ENCODE measurements around the gene ATP1A1.

The ATP1A1 gene

GRCh38 chr1:116334015-116334547 lies 39.0 kb upstream of the ATP1A1 start:
- TF ChIP-seq, protein P1, sequence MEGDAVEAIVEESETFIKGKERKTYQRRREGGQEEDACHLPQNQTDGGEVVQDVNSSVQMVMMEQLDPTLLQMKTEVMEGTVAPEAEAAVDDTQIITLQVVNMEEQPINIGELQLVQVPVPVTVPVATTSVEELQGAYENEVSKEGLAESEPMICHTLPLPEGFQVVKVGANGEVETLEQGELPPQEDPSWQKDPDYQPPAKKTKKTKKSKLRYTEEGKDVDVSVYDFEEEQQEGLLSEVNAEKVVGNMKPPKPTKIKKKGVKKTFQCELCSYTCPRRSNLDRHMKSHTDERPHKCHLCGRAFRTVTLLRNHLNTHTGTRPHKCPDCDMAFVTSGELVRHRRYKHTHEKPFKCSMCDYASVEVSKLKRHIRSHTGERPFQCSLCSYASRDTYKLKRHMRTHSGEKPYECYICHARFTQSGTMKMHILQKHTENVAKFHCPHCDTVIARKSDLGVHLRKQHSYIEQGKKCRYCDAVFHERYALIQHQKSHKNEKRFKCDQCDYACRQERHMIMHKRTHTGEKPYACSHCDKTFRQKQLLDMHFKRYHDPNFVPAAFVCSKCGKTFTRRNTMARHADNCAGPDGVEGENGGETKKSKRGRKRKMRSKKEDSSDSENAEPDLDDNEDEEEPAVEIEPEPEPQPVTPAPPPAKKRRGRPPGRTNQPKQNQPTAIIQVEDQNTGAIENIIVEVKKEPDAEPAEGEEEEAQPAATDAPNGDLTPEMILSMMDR (IDR thresholded peaks at IDR 0.05; ENCODE audit: low read depth, low read length, missing control alignments), result no peak
- no peak overlapping the region for H3K4me3 ChIP-seq (ENCODE audit: low read depth, low read length)
- DNase-seq (ENCODE audit: low read depth), result no peak

- no peak for DNase-seq (ENCODE audit: low read depth)
- TF ChIP-seq, protein P1 (IDR thresholded peaks at IDR 0.05; ENCODE audit: low read depth, low read length, missing control alignments), result no peak
- no peak overlapping the region for H3K4me3 ChIP-seq (ENCODE audit: low read depth, low read length)
These were observed 38.0 kb upstream of the ATP1A1 start for GRCh38 chr1:116334868-116335635.

- DNase-seq (ENCODE audit: low read depth), result no peak
- H3K4me3 ChIP-seq (ENCODE audit: low read depth, low read length), result no peak overlapping the region
- TF ChIP-seq, protein P1 (IDR thresholded peaks at IDR 0.05; ENCODE audit: low read depth, low read length, missing control alignments), result no peak
These were observed 37.0 kb upstream of the ATP1A1 start for GRCh38 chr1:116335850-116336624.

GRCh38 chr1:116337398-116337797 lies 35.6 kb upstream of the ATP1A1 start:
- TF ChIP-seq, protein P1 (IDR thresholded peaks at IDR 0.05; ENCODE audit: low read depth, low read length, missing control alignments), result no peak
- no peak for DNase-seq (ENCODE audit: low read depth)
- H3K4me3 ChIP-seq (ENCODE audit: low read depth, low read length), result no peak overlapping the region

GRCh38 chr1:116338400-116338799 lies 34.6 kb upstream of the ATP1A1 start:
- H3K4me3 ChIP-seq (ENCODE audit: low read depth, low read length), result no peak overlapping the region
- TF ChIP-seq, protein P1 (IDR thresholded peaks at IDR 0.05; ENCODE audit: low read depth, low read length, missing control alignments), result no peak
- no peak for DNase-seq (ENCODE audit: low read depth)

GRCh38 chr1:116340506-116341231 lies 32.4 kb upstream of the ATP1A1 start:
- TF ChIP-seq, protein P1 (IDR thresholded peaks at IDR 0.05; ENCODE audit: low read depth, low read length, missing control alignments), result no peak
- DNase-seq (ENCODE audit: low read depth), result no peak
- no peak overlapping the region for H3K4me3 ChIP-seq (ENCODE audit: low read depth, low read length)

Measured in GM12864 (cell line).